HG02852 (cell line): ENCODE results near the gene DPP8.
"Not testable (repeated sequence)": the region's sequence is repeated elsewhere in the genome, so short reads cannot be mapped to it uniquely, and the experiment has no call there.

ENCODE experiments used
- ATAC-seq: cut with Tn5 transposase; IDR thresholded peaks from one replicate; pipeline ENCODE4 v1.9.1; 2021; ENCODE audit warnings: mild to moderate bottlenecking, moderate library complexity; ENCODE audit not compliant: unreplicated experiment

Gene DPP8

GRCh38 chr15:65528461-65529060, 11.1 kb upstream of the DPP8 start:
- no peak for ATAC-seq

GRCh38 chr15:65525622-65526021, 8.1 kb upstream of the DPP8 start:
- no peak for ATAC-seq

GRCh38 chr15:65524226-65524625, 6.7 kb upstream of the DPP8 start:
- ATAC-seq = no peak

GRCh38 chr15:65521350-65521749, 3.9 kb upstream of the DPP8 start:
- ATAC-seq = no peak

- ATAC-seq = no peak
Measured at GRCh38 chr15:65518633-65519285, 1.3 kb upstream of the DPP8 start.

- ATAC-seq = no peak
Measured at GRCh38 chr15:65517866-65518207, 348 bp upstream of the DPP8 start.

- no peak for ATAC-seq
Measured at GRCh38 chr15:65512807-65513416, 4.6 kb downstream of the DPP8 start.

GRCh38 chr15:65512189-65512588, 5.3 kb downstream of the DPP8 start:
- ATAC-seq = no peak

- no peak for ATAC-seq
Measured at GRCh38 chr15:65509321-65509720, 8.2 kb downstream of the DPP8 start.

- no peak for ATAC-seq
Measured at GRCh38 chr15:65494076-65494475, 23.4 kb downstream of the DPP8 start.

- no peak for ATAC-seq
Measured at GRCh38 chr15:65484876-65485275, 32.6 kb downstream of the DPP8 start.

GRCh38 chr15:65476903-65477302, 40.6 kb downstream of the DPP8 start:
- no peak for ATAC-seq

GRCh38 chr15:65470866-65471265, 46.6 kb downstream of the DPP8 start:
- ATAC-seq = no peak

- no peak for ATAC-seq
Measured at GRCh38 chr15:65468229-65468909, 49.1 kb downstream of the DPP8 start.

GRCh38 chr15:65466901-65467300, 50.6 kb downstream of the DPP8 start:
- no peak for ATAC-seq

- ATAC-seq = not testable (repeated sequence)
Measured at GRCh38 chr15:65463096-65463495, 54.4 kb downstream of the DPP8 start.

GRCh38 chr15:65460741-65461347, 56.6 kb downstream of the DPP8 start:
- no peak for ATAC-seq

- not testable (repeated sequence) for ATAC-seq
Measured at GRCh38 chr15:65455256-65455655, 62.2 kb downstream of the DPP8 start.

GRCh38 chr15:65451989-65452388, 65.5 kb downstream of the DPP8 start:
- ATAC-seq = no peak

- no peak for ATAC-seq
Measured at GRCh38 chr15:65450556-65450955, 66.9 kb downstream of the DPP8 start.

- no peak for ATAC-seq
Measured at GRCh38 chr15:65447145-65447544, 70.3 kb downstream of the DPP8 start.

GRCh38 chr15:65434201-65434600, 83.3 kb downstream of the DPP8 start:
- ATAC-seq = no peak
